Left hindlimb (tissue), 1 donor: ENCODE measurements around the gene ADAMTSL1.

Experiments
- DNase-seq: peaks from one replicate; pipeline ENCODE4 v3.0.0-alpha.2; 2018

Gene ADAMTSL1

DNA sequence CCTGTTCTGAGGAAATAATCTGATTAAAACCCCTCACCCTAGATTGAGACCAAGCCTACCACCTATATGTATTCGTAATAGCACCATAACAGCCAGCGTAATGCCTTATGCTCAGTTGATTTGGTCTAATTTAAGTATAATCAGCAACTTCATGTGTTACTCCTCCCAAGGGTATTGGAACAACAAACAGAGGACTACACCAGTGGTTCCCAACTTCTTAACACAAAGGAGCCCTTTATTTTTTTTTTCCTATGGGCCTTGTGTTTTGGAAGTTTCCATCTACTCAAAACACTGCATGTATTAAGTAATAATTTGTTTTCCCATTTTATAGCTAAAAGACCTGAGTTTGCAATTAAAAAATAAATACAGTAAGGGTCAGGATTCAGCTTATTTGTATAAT lies 140.7 kb downstream of the ADAMTSL1 start:
- DNase-seq: no peak

DNA sequence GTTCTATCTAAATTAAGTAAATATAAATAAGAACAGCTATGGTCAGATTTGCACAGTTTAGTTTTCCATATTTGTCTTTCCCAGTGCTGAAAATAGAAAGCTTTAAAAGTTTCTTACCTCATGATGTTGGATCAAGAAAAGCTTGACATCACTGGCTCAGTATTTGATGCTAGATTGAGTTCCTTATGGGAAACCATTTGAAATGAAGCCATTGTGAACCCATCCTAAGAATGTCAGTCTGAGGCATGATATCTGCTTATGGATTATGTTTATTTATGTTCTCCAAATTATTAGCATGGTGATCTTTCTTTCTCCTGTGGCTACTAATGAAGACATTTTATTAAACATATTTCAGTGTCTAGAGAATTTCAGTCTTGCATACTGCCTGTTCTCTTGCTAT lies 143.0 kb downstream of the ADAMTSL1 start:
- DNase-seq: no peak

DNA sequence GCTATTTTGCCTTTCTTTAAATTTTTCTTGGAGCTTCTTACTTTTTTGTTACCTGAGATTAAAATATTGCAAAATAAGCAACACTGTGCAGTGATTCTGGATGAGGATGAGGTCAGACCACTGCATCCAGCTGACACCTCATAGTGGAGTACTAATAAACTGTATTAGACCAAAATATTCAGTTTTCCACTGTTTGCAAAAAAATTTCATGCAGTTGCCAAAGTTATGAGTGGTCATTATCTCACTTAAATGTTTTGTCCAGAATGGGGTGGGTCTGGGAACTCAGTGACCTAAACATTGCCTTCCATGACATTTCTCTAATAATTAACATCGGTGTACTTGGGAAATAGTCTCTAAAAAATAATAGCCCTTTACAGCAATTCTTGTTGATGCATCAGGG lies 143.8 kb downstream of the ADAMTSL1 start:
- no peak for DNase-seq

DNA sequence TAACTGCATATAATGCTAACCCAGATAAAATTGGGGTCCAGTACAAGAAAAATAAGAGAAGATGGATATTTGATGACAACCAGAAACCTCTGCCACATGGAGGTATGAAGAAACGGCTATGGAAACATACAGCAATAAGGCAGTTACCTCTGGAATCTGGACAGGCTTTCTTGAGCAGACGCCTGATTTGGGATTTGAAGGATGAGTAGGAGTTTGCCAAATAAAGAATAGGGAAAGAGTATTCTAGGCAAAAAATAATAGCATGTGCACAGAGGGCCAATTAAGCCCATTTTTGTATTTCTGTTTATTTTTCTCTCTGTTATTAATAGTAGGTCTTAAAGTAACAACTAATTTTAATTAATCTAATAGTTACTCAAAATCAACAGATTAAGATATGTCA lies 144.9 kb downstream of the ADAMTSL1 start:
- no peak for DNase-seq

DNA sequence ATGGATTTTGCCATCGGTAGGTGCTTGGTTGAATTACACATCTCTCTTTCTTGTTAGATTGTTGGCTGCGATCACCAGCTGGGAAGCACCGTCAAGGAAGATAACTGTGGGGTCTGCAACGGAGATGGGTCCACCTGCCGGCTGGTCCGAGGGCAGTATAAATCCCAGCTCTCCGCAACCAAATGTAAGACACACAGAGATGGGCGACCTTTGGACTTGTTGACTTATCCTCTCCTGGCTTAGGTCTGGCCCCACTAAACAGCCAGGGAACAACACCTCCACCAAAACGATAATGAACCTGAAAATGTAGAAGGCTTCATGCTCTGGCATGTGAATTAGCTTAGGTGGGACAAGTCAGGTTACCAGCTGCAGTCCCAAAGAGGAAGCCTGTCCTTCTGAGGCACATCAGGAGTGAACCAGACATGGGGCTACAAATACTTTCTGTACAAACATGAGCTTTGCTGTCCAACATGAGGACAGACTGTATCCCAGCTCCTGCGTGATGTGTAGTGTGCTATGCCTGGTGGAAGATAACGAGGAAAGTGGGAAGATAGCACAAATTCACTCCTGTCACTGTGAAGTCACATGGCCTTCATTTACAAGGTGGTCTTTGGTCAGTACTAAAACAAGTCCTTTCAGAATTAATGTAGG lies 148.4 kb downstream of the ADAMTSL1 start:
- DNase-seq: no peak

DNA sequence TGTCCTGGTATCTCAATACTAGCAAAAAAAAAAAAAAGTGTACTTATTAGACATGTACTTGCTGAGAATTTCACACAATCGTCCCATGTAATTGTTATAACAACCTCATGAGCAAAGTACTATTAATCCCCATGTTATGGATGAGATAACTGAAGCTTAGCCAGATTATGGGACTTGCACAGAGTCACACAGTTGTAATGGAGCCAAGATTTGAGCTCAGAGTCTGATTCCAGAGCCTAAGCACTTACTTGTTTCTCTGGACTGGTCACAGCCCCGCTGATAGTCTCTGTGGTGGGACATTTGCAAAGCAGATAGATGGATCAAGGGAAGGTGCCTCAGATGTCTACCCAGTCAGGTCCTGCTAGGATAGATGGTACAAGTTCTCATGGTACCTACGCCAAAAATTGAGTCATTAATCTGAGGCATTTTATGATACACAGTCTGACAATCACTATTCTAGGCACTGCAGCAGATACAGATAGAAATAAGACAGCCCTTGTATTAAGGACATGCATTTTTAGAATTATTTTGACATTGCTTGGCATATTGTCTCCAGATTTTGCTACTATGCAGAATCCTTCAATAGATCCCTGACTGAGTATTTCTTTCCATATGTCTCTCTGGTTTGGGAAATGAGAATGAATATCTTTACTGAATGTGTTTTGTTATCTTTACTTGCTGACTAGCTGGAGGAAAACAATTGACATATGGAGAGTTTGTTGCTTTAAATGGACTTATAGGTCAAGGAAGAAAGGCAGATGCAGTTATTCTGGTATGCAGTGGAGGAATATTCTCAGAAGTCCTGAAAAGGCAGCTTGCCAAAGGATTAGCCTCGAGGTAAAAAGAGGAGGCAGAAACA lies 149.5 kb downstream of the ADAMTSL1 start:
- DNase-seq: no peak

DNA sequence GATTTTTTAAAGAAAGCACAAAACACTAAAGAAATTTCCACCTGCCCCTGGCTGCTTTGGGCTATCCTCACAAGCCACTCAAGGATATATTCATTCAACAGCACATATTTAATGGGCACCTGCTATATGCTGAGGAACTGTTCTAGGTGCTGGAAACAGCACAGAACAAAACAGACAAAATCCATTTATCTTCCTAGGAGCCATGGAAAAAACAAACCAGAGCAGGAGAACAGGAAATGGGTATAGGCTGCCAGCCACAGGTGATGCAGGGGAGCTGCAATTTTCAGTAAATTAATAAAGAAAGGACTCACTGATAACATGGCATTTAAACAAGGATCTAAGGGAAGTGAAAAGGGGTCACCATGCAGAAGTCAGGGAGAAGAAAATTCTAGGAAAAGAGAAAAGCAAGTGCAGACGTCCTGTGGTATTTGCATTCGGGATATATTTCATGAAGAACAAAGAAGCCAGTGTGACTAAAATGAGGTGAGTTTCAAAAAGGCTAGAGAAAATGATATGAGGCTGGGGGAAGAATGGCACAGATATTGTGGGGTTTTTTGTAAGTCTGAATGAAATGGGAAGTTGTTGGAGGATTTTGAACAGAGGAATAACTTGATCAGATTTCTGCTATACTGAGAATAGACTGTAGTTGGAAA lies 152.2 kb downstream of the ADAMTSL1 start:
- no peak for DNase-seq

DNA sequence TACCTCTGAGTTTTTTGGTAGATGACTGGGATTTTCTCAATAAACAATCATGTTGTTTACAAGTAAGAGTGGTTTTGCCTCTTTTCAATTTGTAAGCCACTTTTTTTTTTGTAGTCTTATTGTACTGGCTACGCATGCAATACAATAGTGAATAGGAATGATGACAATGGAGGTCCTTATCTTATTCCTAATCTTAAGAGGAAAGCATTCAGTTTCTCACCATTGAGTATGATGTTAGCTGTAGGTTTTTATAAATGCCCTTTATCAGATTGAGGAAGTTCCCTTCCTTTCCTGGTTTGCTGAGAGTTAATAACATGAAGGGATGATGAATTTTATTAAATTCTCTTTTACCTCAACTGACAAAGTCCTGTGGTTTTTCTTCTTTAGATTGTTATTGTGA lies 155.2 kb downstream of the ADAMTSL1 start:
- DNase-seq: no peak

DNA sequence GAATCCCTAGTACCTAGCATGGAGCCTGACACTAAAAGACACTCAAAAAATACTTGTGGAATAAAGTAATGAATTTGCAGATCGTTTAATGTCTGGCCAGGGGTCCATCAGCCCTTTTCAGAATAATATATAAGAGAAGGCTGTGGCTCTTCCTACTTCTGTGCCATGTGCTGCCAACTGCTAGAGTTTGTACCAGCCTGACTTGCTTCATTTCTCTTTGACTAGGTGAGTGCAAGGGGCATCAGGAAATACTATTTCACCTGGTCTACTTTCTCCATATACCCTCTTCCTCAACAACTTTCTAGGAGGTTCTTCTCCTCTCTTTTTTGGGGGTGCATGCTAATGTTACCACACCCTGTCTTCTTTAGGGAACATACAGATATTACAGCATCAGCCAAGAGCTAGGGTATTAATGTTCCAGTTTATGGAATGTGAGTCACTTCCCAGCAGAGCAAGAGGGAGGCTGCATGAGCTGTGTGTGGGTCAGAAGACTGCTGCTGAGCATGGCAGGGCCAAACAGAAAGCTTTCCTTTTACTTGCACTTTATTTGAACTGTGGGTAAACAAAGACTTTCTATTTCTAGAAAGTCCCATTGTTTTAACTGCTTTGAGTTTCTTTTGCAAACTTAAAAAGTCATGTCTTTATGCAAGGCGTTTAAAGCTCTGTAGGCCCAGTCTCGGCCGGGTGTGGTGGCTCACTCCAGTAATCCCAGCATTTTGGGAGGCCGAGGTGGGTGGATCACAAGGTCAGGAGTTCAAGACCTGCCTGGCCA lies 158.9 kb downstream of the ADAMTSL1 start:
- no peak for DNase-seq

DNA sequence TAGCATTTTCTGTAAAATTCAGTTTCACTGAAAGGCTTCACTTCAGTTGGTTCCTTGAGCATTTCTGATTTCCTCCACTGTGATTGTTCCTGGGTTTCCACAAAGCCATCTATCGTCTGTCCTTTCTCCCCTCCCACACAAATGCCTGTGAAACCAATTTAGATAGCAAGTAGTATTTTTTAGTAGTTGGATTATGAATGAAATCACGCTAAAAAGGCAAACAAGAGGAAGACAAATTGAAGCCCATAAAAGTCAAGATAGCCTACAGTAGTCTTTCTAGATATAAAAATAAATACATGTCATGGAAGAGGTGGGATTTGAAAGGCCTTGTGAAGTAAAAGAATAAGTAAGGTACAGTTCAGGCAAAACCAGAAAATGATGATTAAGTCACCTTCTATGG lies 162.8 kb downstream of the ADAMTSL1 start:
- DNase-seq: no peak

DNA sequence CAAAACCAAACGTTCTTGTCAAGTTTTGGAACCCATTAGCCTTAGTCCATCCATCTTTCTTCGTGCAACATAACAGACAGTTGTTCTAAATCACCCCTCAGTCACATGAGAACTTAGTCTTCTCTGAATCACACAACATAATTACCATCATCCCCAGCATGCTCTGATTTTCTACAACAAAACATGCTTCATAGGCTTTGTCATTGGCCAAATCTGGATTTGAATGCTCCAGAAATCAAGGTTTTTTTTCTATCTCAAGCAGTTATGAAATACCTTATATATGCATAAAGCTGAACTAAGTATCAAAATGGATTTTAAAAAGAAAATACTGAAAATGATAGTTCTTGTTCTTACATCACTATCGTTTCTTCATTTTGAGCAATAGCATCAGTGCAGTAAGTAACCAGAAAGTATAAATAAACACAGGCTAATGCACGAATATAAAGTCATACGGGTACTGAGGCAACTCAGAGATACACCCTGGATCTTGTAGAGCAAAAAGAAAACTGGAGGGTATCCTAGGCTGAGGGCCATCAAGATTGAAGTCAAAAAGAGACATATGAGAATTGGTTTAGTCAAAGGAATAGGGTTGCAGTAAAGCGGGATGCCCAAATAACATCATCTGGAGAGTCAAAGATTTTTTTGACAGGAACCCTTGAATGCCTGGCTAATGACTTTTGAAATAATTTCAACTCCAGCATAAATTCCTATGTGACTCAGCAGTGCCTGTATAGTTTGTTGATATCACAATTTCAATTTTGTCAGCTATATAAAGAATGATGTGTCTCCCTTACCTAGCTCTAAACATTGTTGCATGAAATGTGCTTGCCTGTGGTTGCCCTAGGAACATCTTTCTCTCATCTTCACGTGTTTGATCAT lies 164.7 kb downstream of the ADAMTSL1 start:
- DNase-seq: no peak

DNA sequence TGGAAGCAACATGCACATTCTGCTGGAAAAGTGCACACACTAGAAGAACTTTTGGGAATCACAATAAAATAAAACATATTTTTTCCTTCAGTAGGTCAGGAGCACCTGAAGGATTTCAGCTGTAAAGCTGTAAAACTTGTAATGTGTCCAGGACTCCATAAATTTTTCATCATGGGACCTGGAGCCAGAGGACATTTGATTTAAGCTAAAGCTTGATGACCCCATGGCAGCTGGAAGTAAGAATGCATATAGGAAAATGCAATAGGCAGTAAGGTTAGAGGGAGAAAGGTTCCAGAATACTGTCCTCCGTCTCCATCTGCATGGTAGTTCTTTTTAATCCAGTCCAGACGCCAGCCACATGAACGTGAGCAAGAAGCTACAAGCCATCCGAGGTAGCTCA lies 166.0 kb downstream of the ADAMTSL1 start:
- no peak for DNase-seq

DNA sequence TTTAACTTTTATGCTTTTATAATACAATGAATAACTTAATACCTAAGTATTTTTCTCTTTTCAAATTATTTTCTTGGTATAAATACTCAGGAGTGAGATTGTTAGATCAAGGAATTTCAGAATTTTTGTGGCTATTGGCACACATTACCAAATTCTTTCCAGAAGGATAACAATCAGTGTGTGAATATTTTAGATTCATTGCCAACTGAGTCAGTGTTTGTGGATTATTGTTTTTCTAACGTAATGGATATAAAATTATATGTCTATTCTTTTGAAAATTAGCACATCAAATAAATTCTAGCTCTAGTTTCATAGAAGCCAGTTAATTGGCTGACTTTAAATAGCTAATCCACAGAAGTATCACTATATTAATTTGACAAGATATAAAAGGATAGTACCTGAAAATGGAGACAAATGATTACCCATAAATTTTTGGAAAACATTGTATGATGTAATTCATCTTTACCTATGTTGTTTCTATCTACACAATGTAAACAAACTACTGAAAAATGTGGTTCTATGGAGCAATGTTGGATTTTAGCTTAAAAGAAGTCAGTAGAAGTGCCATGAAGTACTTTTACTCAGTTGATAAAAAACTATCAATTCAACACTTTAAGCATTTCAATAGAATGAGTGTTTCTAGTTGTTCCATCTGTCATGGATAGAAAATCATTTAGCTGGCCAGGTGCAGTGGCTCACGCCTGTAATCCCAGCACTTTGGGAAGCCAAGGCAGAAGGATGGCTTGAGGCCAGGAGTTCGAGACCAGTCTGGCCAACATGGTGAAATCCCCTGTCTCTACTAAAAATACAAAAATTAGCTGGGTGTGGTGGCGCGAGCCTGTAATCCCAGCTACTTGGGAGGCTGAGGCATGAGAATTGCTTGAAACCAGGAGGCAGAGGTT lies 185.1 kb downstream of the ADAMTSL1 start:
- DNase-seq: no peak

DNA sequence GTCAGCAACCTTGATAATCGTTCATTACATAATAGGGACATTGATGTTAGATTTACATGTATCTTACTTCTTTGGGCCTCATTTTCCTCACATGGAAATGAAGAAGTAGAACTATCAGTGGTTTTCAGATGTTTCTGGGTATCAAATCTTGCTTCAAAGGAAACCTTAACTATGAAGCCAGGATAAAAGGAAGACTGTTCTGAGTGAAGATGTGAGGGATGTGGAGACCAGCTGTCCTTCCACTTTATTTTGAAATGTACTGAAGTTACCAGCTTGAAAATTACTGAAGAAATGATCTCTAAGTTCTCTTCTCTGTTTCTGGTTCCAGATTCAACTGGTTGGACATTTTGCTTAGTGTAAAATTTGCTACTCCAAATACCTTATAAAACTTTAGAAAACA lies 186.0 kb downstream of the ADAMTSL1 start:
- DNase-seq: no peak

DNA sequence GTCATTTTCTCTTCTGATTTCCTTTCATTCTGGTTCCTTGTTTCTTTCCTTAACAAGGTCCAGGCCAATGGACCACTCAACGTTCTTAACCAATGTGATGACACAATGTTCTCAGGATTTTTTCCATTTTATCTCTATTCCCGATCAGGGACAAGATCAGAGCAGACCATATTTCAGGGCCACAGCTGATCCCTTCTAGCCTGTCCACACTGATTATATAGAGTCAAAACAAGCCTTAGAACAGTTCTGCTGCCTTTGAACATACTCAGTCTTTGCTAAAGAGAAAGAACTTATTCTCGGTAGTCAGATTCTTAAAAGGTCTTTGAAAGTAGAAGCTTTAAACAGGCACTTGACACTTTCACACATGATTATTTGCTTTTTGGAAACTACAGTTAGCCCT lies 188.4 kb downstream of the ADAMTSL1 start:
- DNase-seq: no peak

DNA sequence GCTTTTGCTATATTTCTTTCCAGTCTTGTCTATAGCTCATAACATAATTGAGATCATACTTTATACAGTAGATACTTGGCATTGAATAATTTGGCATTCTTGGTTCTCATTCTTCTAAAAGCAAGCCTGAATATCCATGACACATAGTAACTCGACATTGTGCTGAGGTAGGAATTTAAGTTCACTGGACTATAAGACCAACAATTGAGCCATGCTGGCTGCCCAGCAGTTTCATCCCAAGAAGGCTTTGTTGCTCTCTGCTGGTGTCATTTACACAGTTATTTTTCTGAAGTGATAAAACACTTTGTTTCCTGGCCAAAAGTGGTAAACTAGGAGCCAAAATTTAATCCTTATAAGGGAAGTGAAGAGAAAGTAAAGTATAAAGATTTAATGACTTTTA lies 192.0 kb downstream of the ADAMTSL1 start:
- DNase-seq: no peak

DNA sequence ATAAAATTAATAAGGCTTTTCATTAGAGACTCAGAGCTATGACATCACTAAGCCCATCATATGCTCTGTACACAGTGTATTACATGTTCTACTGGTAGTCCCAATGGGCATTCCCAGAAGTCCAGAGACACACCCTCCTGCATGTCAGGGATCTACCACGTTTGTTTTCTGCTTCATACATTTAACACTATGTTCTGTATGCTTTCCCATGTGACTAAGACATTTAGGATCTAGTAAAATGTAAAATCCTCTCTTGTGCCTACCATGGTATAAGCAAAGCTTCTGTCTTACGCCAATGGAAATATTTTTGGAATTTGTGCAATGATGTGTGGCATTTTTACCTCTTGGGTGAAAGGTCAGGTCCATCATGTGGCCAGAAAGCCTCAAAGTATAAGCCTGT lies 192.4 kb downstream of the ADAMTSL1 start:
- no peak for DNase-seq

DNA sequence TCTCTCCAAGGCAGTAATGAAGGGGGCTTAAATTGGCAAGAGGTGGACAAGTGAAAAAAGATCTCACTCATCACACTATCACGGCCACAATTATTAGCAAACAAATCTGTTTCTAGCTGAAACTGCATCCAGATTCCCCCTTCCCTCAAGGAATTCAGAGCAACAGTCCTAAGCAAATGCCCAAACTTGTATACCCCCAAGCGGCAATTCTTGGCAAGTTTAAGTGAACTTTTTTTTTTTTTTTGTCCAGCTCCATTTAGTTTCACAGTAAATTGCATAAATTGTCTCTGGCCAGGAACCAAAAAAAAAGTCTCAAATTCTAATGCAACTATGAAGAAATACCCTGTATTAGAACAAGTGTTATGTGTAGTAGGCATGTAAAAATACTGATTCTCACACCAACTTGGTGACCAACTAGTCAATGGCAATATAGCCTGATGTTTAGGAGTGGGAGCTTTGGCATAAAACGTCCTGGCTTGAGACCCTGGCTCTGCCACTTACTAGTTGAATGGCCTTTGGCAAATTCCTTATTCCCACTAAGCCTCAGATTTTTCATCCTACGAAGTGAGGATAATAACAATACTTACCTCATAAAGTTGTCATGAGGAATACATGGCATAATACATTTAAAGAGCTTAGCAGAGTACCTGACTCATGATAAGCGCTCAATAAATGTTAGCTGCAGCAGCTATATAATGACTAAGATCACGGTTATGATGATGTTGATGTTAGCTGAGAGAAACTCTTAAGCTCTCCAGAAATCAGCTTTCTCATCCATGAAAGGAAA lies 193.2 kb downstream of the ADAMTSL1 start:
- no peak for DNase-seq

DNA sequence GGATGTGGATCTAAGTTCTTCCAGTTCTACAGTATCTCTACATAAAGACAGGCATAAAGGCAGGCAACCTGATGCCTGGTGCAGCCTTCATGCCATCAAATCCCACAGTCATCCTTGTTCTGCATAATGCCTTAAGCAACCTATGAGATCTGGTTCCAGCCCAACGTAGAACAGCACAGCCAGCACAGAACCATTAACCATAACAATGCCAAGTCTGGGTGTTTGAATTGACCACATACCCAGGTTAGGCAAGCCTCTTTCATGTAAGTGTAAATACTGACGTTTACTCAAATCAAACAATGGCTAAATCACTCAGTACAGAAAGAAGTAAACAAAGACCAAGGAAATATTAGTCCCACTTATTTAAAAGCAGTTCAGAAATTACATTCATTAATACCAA lies 195.0 kb downstream of the ADAMTSL1 start:
- DNase-seq: no peak

DNA sequence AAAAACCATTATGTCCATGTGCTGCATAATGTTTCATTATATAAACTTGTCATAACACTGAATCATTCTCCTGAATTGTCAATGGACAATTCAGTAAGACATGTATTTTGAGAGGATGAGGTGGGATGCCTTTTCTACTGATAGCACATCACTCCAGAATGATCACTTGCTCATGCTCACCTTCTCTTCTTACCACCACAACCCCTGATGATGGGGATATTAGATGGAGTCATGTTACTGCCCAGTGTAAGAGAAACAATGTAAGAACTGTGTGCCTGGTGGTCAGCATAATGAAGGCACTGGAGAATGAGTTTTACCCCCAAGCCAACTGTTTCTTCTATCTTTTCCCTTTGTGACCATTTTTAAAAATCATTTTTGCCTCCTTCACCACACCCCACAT lies 198.8 kb downstream of the ADAMTSL1 start:
- DNase-seq: no peak
